Stimulated activated CD4-positive, alpha-beta T cell treated with anti-CD3 and anti-CD28 coated beads, Interleukin-2, amount 100 ng/mL, for 48 hours (primary cell): ENCODE measurements around the gene ZBTB16.

ENCODE experiments used
- DNase-seq, 2 donors: peaks; one replicate each; pipeline ENCODE4 v3.0.0-alpha.2; 2020

ZBTB16 gene

DNA sequence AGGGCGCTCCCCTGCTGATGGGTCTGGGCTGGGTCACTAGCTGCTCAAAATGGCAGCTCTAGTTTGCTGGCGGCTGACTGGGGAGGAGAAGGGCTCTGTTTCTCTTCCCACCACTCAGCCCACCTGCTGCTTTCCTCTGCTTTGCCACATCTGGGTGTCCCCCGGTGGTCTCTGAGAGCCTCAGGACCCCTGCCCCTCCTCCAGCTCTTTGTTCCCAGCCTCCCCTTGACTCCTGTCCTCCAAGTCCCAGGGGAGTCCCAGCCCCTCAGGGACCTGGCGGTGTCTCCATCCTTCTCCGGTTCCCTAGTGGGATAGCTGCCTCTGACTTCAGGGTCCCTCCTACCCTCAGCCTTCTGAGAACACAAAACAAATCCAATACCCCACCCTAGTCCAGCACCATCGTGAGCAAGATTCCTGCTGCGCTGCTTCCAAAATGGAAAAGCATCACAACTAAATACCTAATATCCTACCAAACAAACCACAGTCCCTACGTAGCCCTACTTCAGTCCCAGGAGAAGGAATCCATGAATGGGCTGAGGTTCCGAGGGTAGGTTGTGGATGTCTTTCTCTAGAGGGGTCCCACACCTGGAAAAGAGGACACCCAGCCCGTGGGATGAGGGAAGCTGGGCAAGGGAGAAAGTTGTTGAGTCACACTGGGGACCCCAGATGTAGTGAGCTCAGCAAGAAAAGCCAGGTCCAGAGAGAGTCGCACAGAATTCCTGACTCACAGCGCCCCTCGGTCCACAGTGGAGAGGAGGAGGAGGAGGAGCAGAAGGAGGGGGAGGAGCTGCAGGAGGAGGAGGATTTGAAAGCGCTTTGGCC is 191.7 kb downstream of the ZBTB16 start:
- DNase-seq = no peak

DNA sequence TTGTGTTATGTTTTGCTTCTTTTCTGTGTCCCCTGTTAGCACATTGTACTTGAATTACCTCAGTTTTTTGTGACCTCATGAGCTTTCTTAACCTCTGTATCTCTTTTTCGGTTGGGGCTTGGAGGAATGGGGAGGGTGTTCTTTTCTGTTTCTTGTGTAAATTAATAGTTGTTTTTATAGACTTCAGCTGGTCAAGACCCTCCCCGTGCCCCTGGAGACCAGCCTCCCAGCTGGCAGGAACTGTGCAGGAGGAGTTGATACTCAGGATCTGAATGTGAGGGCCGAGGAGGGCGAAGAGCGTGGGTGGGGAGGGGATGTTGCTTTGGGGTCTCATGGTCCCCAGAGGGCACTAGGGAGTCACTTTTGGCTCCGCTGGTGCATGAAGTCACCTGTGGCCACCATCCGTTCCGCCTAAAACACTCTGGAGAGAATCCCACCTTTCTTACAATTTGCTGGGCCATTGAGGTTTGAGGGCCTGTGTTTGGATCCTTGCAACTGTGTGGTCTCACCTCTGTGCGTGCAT is 192.4 kb downstream of the ZBTB16 start:
- DNase-seq = no peak

DNA sequence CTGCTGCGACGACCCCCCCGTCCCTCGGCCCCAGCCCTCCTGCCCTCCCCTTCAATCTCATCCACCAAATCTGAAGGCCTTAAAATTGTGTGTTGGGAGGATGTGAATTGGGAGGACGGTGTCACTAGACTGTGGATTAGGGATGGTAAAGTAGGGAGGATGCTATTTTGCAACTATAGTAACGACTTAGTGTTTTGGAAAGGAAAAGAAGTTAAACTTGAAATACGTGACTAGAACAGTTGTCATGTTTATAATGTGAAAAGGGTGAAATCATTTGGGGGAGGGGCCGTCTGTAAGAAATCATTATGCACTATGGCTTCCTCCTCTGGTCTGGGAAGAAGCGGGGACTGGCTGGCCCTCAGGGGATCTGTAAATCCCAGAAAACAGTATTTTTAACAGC is 193.3 kb downstream of the ZBTB16 start:
- DNase-seq = no peak

DNA sequence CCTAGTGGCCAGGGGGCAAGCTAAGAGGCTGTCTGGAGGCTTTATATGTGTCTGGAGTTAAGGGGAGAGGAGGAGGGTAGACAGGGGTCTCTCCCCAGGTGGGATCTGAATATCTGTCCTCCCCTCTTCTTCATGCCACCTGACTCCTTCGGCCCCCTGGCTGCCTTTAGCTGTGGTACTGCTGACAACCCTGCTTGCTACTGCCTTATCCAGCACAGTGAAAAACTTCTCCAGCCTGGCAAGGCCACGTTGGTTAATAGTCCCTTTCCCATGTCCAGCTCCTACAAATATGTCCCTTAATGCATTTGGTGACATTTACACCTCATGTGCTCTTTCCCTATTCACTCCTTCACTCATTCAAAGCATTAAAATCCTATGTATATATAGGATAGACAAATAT is 194.3 kb downstream of the ZBTB16 start:
- DNase-seq = no peak

DNA sequence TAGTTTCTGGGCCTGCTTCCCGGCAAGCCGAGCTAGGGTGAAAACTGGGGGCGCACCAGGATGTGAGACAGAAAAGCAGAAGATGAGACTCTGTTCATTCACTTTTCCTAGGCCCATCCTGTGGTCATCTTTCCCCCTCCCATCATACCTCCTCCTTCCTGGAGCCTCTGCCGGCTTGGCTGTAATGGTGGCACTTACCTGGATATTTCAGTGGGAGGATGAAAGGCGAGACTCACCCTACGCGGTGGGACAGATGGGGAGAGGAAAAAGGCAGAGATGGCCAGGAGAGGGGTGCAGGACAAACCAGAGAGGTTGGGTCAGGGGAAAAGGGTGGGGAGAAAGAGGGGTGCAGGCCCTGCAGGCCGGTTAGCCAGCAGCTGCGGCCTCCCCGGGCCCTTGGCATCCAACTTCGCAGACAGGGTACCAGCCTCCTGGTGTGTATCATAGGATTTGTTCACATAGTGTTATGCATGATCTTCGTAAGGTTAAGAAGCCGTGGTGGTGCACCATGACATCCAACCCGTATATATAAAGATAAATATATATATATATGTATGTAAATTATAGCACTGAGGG is 195.1 kb downstream of the ZBTB16 start:
- no peak for DNase-seq

DNA sequence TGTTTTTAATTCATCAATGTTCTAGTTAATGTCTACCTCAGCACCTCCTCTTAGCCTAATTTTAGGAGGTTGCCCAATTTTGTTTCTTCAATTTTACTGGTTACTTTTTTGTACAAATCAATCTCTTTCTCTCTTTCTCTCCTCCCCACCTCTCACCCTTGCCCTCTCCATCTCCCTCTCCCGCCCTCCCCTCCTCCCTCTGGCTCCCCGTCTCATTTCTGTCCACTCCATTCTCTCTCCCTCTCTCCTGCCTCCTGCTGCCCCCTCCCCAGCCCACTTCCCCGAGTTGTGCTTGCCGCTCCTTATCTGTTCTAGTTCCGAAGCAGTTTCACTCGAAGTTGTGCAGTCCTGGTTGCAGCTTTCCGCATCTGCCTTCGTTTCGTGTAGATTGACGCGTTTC is 195.8 kb downstream of the ZBTB16 start:
- no peak for DNase-seq

DNA sequence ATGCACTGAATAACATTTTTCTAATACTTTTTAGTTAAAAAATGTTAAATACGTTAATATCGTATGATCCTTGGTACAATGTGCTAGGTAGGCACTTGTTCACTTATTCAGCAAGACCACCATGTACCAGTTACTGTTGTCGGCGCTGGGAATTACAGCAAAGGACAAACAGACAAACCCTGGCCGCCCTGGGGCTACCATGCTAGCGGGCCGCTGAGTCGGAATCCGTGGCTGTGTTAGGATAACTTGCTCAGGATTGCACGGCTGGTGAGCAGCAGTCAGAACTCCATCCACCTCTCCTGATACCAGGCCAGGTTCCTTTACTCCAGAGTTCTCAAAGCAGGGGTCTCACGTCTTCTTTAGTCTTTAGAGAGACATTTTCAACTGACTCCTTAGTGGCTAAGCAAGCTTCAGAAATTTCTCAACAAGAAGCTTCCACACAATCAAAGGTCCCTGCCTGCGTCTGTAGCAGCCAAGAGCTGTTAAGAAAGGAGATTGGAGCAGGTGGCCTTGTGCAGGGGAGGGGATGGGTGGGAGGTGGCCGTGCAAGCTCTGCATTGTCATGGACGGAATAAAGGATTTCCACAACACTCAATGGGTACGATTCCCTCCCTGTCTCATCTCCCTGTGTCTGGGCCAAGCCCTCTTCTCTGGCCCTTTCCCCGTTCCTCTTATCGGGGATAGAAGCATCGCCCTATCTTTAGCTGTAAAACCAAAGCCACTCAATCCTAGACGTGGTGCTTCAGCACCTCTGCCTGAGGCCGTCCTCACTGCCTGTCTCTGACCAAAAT is 196.9 kb downstream of the ZBTB16 start:
- no peak for DNase-seq

DNA sequence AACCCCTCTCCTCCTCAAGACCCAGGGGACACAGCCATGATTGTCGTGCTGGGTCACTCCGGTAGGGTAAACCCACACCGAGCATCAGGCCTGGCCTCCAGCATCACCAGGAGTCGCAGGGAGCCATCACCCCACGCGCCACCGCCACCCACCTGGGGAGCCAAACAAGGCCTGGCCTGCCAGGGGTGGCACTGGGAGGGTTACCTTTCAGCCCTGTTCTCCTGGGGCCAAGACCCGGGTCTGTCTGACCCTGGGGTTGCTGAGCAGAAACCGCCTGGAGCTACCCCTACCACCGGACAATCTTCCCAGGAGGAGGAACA is 197.4 kb downstream of the ZBTB16 start:
- no peak for DNase-seq

DNA sequence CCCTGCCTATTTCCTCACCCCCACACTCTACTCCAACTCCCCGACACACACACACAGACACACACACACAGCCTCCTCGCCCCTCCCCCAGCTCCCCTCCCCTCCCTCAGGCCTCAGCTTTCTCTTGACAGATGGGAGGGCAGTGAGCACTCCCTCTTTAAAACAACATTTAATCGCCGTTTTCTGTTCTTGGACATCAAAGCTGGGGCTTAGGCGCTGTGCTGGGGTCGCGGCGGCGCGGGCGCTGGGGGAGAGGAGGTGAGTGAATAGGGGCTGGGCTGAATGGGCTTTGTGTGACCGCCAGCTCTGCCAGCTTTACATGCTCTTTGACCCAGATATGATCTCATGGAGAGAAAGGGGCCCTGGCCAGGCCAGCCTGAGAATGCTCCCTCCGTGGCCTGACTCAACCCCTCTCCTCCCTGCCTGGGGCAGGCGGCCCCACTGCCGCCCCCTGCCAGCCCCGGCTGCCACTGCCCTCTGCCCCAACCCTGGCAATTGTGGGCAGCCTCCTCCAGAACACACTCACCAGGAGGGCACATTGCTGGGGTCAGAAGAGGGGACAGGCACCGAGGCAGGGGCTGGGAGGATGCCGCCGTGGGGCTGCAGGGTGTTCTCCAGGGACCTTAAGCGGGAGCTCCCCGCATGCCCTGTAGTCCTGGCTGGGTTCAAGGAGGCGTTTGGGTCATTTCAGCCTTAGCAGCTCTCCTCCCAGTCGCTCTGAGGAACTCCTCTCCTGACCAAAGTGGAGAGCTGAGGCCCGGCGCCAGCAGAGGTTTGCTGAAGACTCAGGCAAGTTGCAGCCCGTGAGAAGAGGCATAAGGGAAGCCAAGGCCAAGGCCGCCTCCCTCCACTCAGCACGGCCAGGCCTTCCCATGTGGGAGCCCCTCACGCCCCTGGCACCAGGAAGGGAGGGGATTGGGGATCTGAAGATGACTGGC is 198.4 kb downstream of the ZBTB16 start:
- DNase-seq = no peak

DNA sequence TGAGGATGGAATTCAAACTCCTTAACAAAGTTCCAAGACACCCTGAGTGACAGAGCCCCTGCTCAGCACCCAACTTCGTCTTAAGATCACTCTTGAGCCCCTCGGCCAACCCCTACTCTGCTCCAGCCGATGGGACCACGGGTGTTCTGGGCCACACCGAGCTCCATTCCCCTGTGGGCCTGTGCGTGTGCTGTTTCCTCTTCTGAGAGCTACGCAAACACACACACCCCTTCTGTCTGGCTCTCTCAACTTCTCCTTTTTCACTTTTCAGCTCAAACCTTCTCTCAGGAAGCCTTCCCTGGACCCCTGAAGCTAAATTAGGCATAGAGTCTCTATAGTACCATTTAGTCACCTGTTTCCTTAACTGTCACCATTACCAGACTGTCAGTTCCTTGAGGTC is 199.2 kb downstream of the ZBTB16 start:
- DNase-seq = no peak

DNA sequence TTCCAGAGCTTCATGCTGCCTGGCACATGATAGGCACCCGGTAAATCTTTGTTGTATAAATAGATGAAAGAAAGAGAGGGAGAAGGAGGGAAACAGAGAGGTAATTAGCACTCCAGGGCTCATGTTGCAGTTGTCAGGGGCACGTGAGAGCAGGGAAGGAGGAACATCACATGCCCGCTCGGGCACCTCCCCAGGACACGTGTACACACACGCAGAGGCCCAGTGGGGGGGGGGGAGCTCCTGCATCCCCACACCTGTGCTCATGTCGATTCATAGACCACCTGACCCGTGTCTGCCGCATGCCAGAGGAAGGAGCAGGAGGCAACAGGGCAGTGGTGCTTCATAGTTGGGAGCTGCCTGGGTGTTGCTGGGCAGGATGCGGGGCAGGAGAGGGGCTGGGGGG is 199.6 kb downstream of the ZBTB16 start:
- DNase-seq = no peak

DNA sequence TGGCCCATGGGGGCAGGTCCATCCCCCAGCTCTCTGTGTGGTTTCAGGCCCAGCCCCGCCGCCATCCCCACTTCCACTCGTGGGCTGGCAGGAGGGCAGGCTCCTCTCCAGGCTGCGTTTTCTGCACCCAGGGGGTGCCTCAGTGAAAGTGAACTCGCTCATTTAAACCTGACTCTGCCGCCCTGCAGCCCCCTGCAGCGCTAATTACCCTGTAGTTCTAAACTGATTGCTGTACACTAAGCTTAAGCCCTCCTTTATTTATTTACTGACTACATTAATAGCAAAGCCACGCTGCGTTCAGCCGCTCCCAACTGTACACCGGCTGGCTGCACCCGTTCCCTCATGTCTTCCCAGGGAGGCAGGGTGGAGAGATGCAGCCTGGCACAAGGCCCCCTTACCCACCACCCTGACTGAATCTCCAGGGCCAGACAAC is 200.1 kb downstream of the ZBTB16 start:
- DNase-seq = no peak

DNA sequence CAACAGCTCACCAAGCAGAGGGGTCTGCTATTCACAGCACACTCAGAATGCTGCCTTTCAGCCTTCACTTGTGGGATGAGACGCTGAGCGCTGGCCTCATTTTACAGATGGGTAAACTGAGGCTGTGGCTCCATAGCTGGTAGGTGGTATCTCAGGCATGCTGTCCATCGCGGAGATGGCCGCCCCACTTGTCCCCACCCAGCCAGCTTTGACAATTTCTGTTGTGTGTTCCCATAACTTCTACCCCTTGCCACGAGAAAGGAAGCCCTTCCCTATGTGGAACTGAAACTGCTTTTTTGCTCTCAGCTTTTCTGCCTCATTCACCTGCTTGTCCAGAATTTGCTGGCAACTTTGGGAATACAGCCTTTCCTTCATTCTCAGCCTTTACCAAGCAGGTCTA is 200.6 kb downstream of the ZBTB16 start:
- DNase-seq = no peak

DNA sequence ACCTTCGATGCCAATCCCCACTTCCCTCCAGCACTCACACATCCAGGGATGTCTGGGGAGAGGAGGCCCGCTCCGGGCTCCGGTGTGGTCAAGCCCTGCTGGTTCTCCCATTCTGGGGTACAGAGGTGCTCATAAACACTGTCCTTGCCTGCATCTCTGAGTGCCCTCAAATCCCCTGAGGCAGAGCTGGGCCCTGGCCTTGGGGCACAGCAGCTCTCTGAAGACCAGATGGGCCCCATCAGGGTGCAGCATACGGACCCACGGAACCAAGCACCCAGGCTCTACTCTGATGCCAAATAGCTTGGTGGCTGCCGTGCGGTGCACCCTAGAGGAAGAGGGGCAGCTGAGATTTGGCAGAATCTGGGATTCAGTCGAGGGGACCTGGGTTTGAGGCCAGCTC is 201.0 kb downstream of the ZBTB16 start:
- DNase-seq = no peak

DNA sequence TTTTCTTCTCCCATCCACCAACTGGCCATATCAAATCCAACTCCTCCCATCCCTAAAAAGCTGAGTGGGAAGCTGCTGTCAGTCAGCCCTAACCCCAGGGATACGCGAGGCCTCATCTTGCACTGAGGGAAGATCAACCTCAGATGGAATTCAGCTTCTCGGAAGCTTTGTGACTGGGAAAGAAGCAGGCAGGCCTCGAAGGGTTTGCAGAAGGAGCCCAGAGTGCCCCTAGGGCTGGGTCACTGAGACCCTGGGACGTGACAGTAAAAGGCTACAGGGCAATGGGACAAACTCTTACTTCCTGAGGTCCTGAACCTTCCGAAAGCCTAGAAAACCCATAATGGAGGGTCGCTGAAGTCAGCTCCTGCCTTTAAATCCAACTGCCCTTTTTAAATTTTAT is 202.3 kb downstream of the ZBTB16 start:
- no peak for DNase-seq

DNA sequence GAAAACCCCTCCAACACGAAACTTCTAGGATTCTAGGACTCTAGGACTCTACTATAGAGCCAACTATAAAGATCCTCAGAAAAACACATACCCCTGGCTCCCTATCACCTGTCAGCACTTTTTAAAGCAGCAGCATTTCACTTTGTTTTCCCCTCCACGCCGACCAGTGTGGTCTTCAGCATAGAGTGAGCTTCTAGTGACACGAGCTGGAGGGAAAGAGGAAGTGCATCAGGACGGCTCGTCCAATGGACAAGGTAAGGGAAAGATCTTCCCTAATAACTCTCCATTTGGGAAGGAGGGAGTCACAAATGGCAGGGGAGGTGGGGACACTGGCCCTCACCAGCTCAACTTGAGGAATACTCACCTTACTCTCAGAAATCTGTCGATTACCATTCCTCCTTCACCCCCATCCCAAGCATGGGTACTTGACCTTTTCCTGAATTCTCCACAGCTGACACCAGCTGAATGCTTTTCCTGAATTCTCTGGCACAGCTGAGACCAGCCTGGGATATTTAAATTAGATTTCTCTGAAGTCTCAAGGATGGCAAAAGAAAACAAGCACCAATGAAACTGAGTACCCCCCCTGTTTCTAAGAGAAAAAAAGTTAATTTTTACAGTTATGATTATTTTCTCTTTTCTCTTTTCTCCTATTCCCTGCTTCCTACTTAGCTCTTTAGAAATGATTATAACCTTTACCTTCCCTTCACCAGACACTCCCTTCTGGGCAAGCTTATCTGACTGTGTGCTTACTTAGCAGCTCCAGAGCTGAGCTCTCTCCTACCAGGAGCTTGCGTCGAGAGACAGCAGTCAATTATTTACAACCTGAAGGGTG is 203.4 kb downstream of the ZBTB16 start:
- no peak for DNase-seq

DNA sequence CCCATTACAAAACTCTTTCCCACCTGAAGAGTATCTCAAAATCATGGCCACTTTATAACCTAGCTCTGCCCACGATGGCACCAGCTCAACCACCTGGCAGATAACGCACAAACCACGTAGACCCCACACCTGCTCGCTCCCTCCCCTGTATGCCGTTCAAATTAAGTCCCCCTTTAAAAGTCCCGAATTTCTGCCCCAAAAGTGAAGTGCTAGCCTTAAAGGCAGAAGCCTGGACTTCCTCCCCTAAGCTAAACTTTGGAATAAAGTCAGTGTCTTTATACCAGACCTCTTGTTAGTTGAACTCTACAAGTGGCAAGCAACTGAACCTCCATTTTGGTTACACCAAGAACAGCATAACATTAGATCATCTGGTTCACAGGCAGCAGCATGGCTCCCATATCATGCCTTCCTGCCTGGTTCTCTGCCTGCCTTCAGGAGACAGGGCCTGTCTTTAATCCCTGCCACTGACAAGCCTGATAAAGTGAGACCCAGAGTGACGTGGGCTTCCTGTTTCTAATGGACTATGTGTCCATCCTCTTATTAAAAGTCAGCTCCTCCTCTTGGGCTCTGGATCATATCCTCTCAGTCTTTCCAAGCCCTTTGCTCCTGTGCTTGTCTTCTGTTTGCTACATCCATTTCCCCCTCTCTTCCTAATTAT is 204.1 kb downstream of the ZBTB16 start:
- no peak for DNase-seq

DNA sequence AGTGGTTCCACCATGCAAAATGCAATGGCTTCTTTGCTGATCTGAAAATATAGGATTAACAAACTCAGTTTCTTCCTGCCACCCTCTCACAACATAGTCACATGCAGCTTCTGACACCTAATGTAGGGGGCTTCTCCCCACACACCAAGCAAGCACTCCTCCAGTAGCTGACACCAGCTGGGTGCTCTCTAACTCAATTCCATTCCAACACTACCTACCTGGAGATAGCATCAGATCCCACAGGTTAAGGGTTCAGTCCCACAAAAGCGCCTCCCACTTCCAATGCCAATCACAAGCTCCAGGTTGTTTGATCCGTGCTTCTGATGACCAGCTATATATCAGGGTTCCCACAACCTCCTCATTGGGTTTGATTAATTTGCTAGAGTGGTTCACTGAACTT is 204.9 kb downstream of the ZBTB16 start:
- no peak for DNase-seq

DNA sequence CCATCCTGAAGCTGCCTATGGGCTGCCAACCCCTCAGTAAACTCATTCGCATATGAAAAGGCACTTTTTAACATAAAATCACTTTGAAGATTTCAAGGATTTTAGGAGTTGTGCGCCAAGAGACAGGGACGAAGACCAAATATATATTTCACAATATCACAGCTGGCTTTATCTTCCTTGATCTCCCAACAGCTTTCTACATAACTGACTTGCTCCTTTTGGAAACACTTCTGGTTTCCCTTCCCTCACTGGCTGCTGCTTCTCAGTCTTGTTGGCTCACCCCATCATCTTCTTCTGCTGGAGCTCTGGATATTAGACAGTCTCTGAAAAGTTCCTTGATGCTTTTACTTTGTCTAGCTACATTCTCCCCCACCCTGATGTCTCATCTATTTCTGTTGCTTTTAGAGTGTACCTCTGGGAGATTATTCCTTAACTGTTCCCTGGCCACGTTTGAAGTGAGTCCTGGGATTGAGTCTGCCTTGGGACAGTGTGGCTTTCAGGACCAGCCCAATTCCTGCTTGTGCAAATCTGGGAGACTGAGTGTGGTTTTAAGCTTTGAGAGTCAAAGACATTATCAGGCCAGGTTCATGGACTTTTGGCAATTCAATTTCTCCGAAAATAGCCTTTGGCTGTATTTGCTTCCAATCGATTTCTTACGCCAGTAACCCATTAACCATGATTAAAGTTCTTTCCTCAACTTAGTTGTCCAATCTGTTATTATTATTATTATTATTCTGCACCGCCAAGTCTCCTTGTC is 205.8 kb downstream of the ZBTB16 start:
- no peak for DNase-seq

DNA sequence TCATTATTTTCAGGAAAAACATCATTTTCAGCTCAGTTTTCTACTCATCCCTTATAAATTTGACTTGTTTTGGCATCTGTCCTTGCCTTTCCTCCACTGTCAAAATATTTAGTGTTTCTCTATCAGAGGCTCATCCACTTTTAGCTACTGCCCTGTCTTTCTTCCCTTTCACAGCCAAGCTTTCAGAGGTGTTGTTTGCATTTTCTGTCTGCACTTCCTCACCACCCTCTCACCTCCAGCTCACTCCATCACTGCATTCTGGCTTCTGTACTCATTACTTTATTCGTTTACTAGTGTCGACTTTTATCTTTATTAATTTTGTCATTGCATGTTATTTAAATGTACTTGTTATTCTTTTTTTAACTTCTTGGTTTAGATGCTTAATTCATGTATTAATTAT is 210.0 kb downstream of the ZBTB16 start:
- no peak for DNase-seq
